Neural cell (in vitro differentiated cells): ENCODE measurements around the gene CTTN. TPM values are rescaled to one million over a fixed set of nuclear protein-coding genes. Genes with fewer than 3 reads are reported as not detected.

Experiments used
- H2AFZ ChIP-seq: fragments of 200-600, 300-800 bp; sonication (generic), shearing (Covaris generic); 2 replicates; pipeline ENCODE4 v1.6.0; 2014; ENCODE audit warnings: low read depth, mild to moderate bottlenecking, antibody characterized with exemption, low read length, moderate library complexity
- H3F3A ChIP-seq: fragments of 200-600 bp; shearing (Covaris generic); 2 replicates; pipeline ENCODE4 v1.6.1; 2016; ENCODE audit warnings: mild to moderate bottlenecking, moderate library complexity, mixed read lengths, antibody characterized with exemption, low read length; ENCODE audit not compliant: insufficient read depth, poor library complexity, severe bottlenecking
- H3K27ac ChIP-seq: fragments of 200-600, 300-800 bp; sonication (generic), shearing (Covaris generic); 2 replicates; pipeline ENCODE4 v1.5.1; 2014; ENCODE audit warnings: mild to moderate bottlenecking, low read length, moderate library complexity
- H3K27me3 ChIP-seq: fragments of 300-800, 200-600 bp; sonication (generic), shearing (Covaris generic); 2 replicates; pipeline ENCODE4 v1.6.0; 2014; ENCODE audit warnings: mild to moderate bottlenecking, low read depth, low read length, moderate library complexity; ENCODE audit not compliant: insufficient read depth
- H3K36me3 ChIP-seq: fragments of 300-800, 200-600 bp; sonication (generic), shearing (Covaris generic); 2 replicates; pipeline ENCODE4 v1.5.1; 2014; ENCODE audit warnings: mild to moderate bottlenecking, antibody characterized with exemption, low read length, moderate library complexity; ENCODE audit not compliant: insufficient read depth
- H3K4me2 ChIP-seq: fragments of 300-800, 200-600 bp; sonication (generic), shearing (Covaris generic); 2 replicates; pipeline ENCODE4 v1.6.0; 2014; ENCODE audit warnings: mild to moderate bottlenecking, low read length
- H3K4me3 ChIP-seq: fragments of 300-800, 200-600 bp; sonication (generic), shearing (Covaris generic); 2 replicates; pipeline ENCODE4 v1.5.1; 2014; ENCODE audit warnings: mild to moderate bottlenecking, low read length, moderate library complexity
- H3K79me2 ChIP-seq: fragments of 200-600 bp; shearing (Covaris generic); replicated peaks from 2 replicates; pipeline ENCODE4 v1.6.0; 2014; ENCODE audit warnings: mild to moderate bottlenecking, low read length, moderate library complexity; ENCODE audit not compliant: insufficient read depth
- H3K9ac ChIP-seq: fragments of 300-800, 200-600 bp; sonication (generic), shearing (Covaris generic); 2 replicates; pipeline ENCODE4 v1.6.1; 2016; ENCODE audit warnings: mild to moderate bottlenecking, low read length, mixed read lengths
- H3K9me2 ChIP-seq: fragments of 200-600 bp; shearing (Covaris generic); 2 replicates; pipeline ENCODE4 v1.6.1; 2016; ENCODE audit warnings: mild to moderate bottlenecking, low read length, mixed read lengths; ENCODE audit not compliant: insufficient read depth
- H3K9me3 ChIP-seq: fragments of 200-600, 300-800 bp; sonication (generic), shearing (Covaris generic); 2 replicates; pipeline ENCODE4 v1.6.1; 2016; ENCODE audit warnings: mild to moderate bottlenecking, mixed run types, low read length, moderate library complexity, mixed read lengths
- H4K20me1 ChIP-seq: fragments of 200-600 bp; shearing (Covaris generic); 2 replicates; pipeline ENCODE4 v1.6.1; 2016; ENCODE audit warnings: mild to moderate bottlenecking, mixed run types; ENCODE audit not compliant: insufficient read depth
- CTCF ChIP-seq: fragments of 450-650 bp; IDR thresholded peaks from 2 replicates; pipeline ENCODE4 v1.5.1; 2014; ENCODE audit warnings: antibody characterized with exemption, mild to moderate bottlenecking, moderate library complexity; ENCODE audit not compliant: poor library complexity, severe bottlenecking
- EP300 ChIP-seq: fragments of 450-650 bp; conservative IDR thresholded peaks from 2 replicates; pipeline ENCODE4 v1.6.1; 2014; ENCODE audit warnings: antibody characterized with exemption, mild to moderate bottlenecking, moderate library complexity; ENCODE audit not compliant: poor library complexity, severe bottlenecking
- EZH2 ChIP-seq: fragments of 200-600, 300-800 bp; shearing (Covaris generic), sonication (generic); IDR thresholded peaks from 2 replicates; pipeline ENCODE4 v1.6.1; 2014; ENCODE audit warnings: antibody characterized with exemption, low read length, borderline replicate concordance, mild to moderate bottlenecking; ENCODE audit not compliant: insufficient read depth, poor library complexity, severe bottlenecking
- MXI1 ChIP-seq: fragments of 450-650 bp; conservative IDR thresholded peaks from 2 replicates; pipeline ENCODE4 v1.6.1; 2014; ENCODE audit warnings: antibody characterized with exemption, mild to moderate bottlenecking; ENCODE audit not compliant: poor library complexity, severe bottlenecking
- POLR2AphosphoS5 ChIP-seq: IDR thresholded peaks from 2 replicates; pipeline ENCODE4 v1.6.1; 2012
- RAD21 ChIP-seq: fragments of 450-650 bp; conservative IDR thresholded peaks from 2 replicates; pipeline ENCODE4 v1.6.1; 2014; ENCODE audit warnings: antibody characterized with exemption, mild to moderate bottlenecking, moderate library complexity
- REST ChIP-seq: IDR thresholded peaks from 2 replicates; pipeline ENCODE4 v1.6.1; 2012; ENCODE audit warnings: borderline replicate concordance
- SMC3 ChIP-seq: fragments of 450-650 bp; conservative IDR thresholded peaks from 2 replicates; pipeline ENCODE4 v1.6.1; 2014; ENCODE audit warnings: antibody characterized with exemption, mild to moderate bottlenecking, moderate library complexity; ENCODE audit not compliant: poor library complexity
- TAF1 ChIP-seq: IDR thresholded peaks from 2 replicates; pipeline ENCODE4 v1.6.1; 2012; ENCODE audit warnings: low read depth
- polyA plus RNA-seq: library from polyadenylated mRNA; depleted of rRNA; stranded (reverse); fragments of >200 nt; gene quantifications from 2 replicates; pipeline ENCODE4 v1.2.3, GENCODE V29; 2014

Gene CTTN
- polyA plus RNA-seq, 1 donor from 2014 or later: 220 TPM

GRCh38 chr11:70414341-70415100, 16.2 kb downstream of the CTTN start:
- no peaks in the 10 kb centered on the region for H3F3A ChIP-seq
- no peaks in the 10 kb centered on the region for H4K20me1 ChIP-seq
- H3K9me3 ChIP-seq: no peaks in the 10 kb centered on the region
- no peak overlapping the region for H3K4me2 ChIP-seq
- H2AFZ ChIP-seq: no peak overlapping the region
- peaks cover 5% of the 10 kb centered on the region for H3K36me3 ChIP-seq
- no peak overlapping the region for H3K4me3 ChIP-seq
- no peak overlapping the region for H3K9ac ChIP-seq
- no peaks in the 10 kb centered on the region for H3K27me3 ChIP-seq
- TF ChIP-seq POLR2AphosphoS5 (no peak), EP300 (no peak), TAF1 (no peak), RAD21 (no peak), EZH2 (no peak), SMC3 (no peak), MXI1 (no peak)
- no peaks in the 10 kb centered on the region for H3K9me2 ChIP-seq
- no peaks in the 10 kb centered on the region for H3K79me2 ChIP-seq
- no peak overlapping the region for H3K27ac ChIP-seq

GRCh38 chr11:70415191-70415590, 16.9 kb downstream of the CTTN start:
- H3K4me3 ChIP-seq: no peak overlapping the region
- peaks cover 9% of the 10 kb centered on the region for H3K36me3 ChIP-seq
- H3K79me2 ChIP-seq: no peaks in the 10 kb centered on the region
- H3K27ac ChIP-seq: no peak overlapping the region
- no peaks in the 10 kb centered on the region for H3K27me3 ChIP-seq
- no peak overlapping the region for H3K9ac ChIP-seq
- no peak overlapping the region for H3K4me2 ChIP-seq
- no peak overlapping the region for H2AFZ ChIP-seq
- no peaks in the 10 kb centered on the region for H3F3A ChIP-seq
- H4K20me1 ChIP-seq: no peaks in the 10 kb centered on the region
- no peaks in the 10 kb centered on the region for H3K9me2 ChIP-seq
- TF ChIP-seq CTCF: no peak
- no peak for TF ChIP-seq SMC3
- TF ChIP-seq POLR2AphosphoS5: no peak
- TF ChIP-seq MXI1: no peak
- TF ChIP-seq EZH2: no peak
- TF ChIP-seq EP300: no peak
- TF ChIP-seq REST: no peak
- TF ChIP-seq TAF1: no peak
- TF ChIP-seq RAD21: no peak
- H3K9me3 ChIP-seq: no peaks in the 10 kb centered on the region
